HAP-1 (cell line): ENCODE data around the gene CPNE4.
A peak's percentile ranks its signal among the peaks of the same experiment; 100 is the strongest.

Source experiments
- DNase-seq, 2 experiments: peaks; one replicate each; pipeline ENCODE4 v3.0.0-alpha.2; 2016 to 2020; ENCODE audit warnings: low spot score in 2 of 2
- H3K27me3 ChIP-seq: fragments of 250-450 bp; sonication (Bioruptor Pico); 2 replicates; pipeline ENCODE4 v1.5.1; 2020; ENCODE audit warnings: low read depth, mild to moderate bottlenecking, moderate library complexity
- H3K36me3 ChIP-seq: fragments of 250-450 bp; sonication (Bioruptor Pico); replicated peaks from 2 replicates; pipeline ENCODE4 v1.5.1; 2020; ENCODE audit warnings: mild to moderate bottlenecking
- H3K4me1 ChIP-seq: fragments of 250-450 bp; sonication (Bioruptor Pico); 2 replicates; pipeline ENCODE4 v1.5.1; 2020; ENCODE audit warnings: mild to moderate bottlenecking
- H3K4me3 ChIP-seq: fragments of 250-450 bp; sonication (Bioruptor Pico); 2 replicates; pipeline ENCODE4 v1.5.1; 2020; ENCODE audit warnings: mild to moderate bottlenecking, moderate library complexity
- H3K9me3 ChIP-seq: fragments of 250-450 bp; sonication (Bioruptor Pico); 2 replicates; pipeline ENCODE4 v1.5.1; 2020; ENCODE audit warnings: mild to moderate bottlenecking, moderate library complexity
- in situ Hi-C: fragments of 300-500 bp; cut with MboI; formaldehyde crosslinking; loops from 3 replicates; pipeline ENCODE4 v1.14.3; 2020; ENCODE audit warnings: low sequenced_read_pairs, inconsistent platforms, mixed read lengths

Gene CPNE4

GRCh38 chr3:132037581-132037980 lies 2.8 kb upstream of the CPNE4 start:
- peaks cover 34% of the 10 kb centered on the region for H3K27me3 ChIP-seq
- no peak for DNase-seq
- peaks cover 4% of the 10 kb centered on the region; the same call in 1 of the 2 replicates for H3K4me1 ChIP-seq
- in situ Hi-C loops: loop anchor here (10.0 kb wide), 1 partner anchor 243 kb away; no protein-coding TSS in a partner anchor
- H3K9me3 ChIP-seq: no peaks in the 10 kb centered on the region
- H3K4me3 ChIP-seq: no peak overlapping the region
- H3K36me3 ChIP-seq: no peaks in the 10 kb centered on the region

DNA sequence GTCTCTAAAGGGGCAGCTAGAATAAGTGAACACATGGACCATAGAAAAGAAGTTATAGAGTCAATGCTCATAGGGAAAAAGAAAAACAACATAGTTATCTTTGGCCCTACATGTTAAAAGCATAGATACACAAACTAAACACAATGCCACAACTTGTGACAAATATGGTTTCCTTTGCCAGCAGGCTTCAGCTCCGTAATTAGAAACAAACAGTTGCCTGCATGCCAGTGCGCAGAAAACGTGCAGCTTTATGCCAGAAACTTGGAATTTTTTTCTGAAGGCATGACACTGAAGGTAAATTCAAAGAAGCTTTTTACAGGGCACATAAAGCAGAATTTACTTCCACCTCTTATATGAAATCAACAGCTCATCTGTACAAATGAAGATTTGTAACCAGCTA lies 2.2 kb upstream of the CPNE4 start:
- in situ Hi-C loops: loop anchor here (10.0 kb wide), 1 partner anchor 242 kb away; no protein-coding TSS in a partner anchor

GRCh38 chr3:132034097-132034485 lies 723 bp downstream of the CPNE4 start:
- no peaks in the 10 kb centered on the region for H3K36me3 ChIP-seq
- no peak for DNase-seq
- no peaks in the 10 kb centered on the region for H3K9me3 ChIP-seq
- peaks cover 44% of the 10 kb centered on the region for H3K27me3 ChIP-seq
- H3K4me1 ChIP-seq: peaks cover 4% of the 10 kb centered on the region; the same call in 1 of the 2 replicates
- in situ Hi-C loops: loop anchor here (10.0 kb wide), 1 partner anchor 239 kb away; no protein-coding TSS in a partner anchor
- no peak overlapping the region; the same call in 1 of the 2 replicates for H3K4me3 ChIP-seq

More for the DNA sequence above, 2.2 kb upstream of the CPNE4 start:
- no peak for DNase-seq
- Histone ChIP-seq H3K27me3 (peaks cover 38% of the 10 kb centered on the region), H3K36me3 (no peaks in the 10 kb centered on the region), H3K4me1 (peaks cover 4% of the 10 kb centered on the region; the same call in 1 of the 2 replicates), H3K9me3 (no peaks in the 10 kb centered on the region), H3K4me3 (no peak overlapping the region)

DNA sequence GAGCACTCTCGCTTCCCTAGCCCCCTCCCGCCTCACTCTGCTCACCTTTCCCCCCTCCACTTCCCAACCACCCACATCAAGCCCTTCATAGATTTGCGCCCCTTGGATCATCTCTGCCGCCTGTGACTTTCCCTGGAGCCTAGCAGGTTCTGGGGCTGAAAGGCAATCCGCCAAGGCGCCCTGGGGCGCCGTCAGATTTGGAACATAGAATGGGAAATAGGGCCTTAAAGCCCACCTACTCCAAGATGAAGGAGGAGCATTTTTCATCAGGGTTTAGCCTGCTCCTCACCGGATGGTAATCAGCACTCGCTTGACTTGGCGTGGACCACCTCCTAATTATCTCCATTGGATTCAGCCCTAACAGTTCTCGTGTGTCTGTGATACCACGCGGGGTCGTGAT lies 1.3 kb downstream of the CPNE4 start:
- no peaks in the 10 kb centered on the region for H3K9me3 ChIP-seq
- H3K27me3 ChIP-seq: peaks cover 42% of the 10 kb centered on the region
- no peaks in the 10 kb centered on the region for H3K36me3 ChIP-seq
- DNase-seq: no peak
- in situ Hi-C loops: loop anchor here (10.0 kb wide), 1 partner anchor 239 kb away; no protein-coding TSS in a partner anchor
- no peak overlapping the region for H3K4me3 ChIP-seq
- peaks cover 4% of the 10 kb centered on the region; the same call in 1 of the 2 replicates for H3K4me1 ChIP-seq

- peaks cover 37% of the 10 kb centered on the region for H3K27me3 ChIP-seq
Measured at GRCh38 chr3:132032959-132033358, 1.9 kb downstream of the CPNE4 start.

DNA sequence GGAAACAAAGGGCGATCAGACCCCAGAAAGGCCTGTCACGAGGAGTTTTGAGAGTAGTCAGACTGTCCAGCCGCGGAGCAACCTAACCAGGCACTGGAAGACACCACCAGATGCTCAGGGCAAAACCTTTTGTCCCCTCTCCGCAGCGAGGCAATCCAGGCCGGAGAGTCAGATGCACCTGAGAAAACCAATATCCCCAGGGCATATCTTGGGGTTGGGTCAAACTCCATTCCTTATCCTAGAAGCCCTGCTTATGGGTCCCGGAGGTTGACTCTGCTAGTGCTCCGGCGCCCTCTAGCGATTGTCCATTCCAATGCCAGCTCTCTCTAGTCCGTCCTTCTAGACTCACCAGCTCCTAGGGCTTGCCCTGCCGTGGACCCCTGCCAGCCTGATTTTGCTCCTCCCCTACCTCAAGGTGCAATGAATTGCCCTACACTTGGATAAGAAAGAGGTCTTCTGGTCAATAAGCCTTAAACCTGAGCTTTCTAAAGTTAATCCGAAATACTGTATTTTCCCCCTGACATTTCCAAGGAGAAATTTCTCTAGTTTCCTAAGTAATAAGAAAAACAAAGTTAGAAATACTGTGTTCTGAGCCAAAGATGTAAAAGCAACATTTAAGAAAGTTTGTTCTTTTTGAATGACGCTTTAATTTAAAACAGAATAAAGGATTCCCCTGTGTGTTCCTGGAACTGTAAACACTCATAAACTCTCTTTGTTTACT lies 5.5 kb downstream of the CPNE4 start:
- Histone ChIP-seq H3K4me1 (peaks cover 1% of the 10 kb centered on the region; the same call in 1 of the 2 replicates), H3K9me3 (no peaks in the 10 kb centered on the region), H3K36me3 (no peaks in the 10 kb centered on the region), H3K4me3 (no peak overlapping the region), H3K27me3 (peaks cover 41% of the 10 kb centered on the region)
- in situ Hi-C loops: no loop called here
- DNase-seq: peak; percentile 76 to 93

More at GRCh38 chr3:132032959-132033358, 1.9 kb downstream of the CPNE4 start:
- Histone ChIP-seq H3K4me3 (no peak overlapping the region), H3K36me3 (no peaks in the 10 kb centered on the region), H3K9me3 (no peaks in the 10 kb centered on the region), H3K4me1 (peaks cover 4% of the 10 kb centered on the region; the same call in 1 of the 2 replicates)
- in situ Hi-C loops: loop anchor here (10.0 kb wide), 1 partner anchor 238 kb away; no protein-coding TSS in a partner anchor
- no peak for DNase-seq

- no peak overlapping the region for H3K4me3 ChIP-seq
- H3K9me3 ChIP-seq: no peaks in the 10 kb centered on the region
- in situ Hi-C loops: loop anchor here (25.0 kb wide), 2 partner anchors 486 to 986 kb away; partner anchors contain the start of genes ASTE1 and NEK11
- H3K27me3 ChIP-seq: peaks cover 27% of the 10 kb centered on the region
- H3K36me3 ChIP-seq: no peaks in the 10 kb centered on the region
- H3K4me1 ChIP-seq: no peaks in the 10 kb centered on the region
- DNase-seq: no peak
Measured at GRCh38 chr3:132022914-132023313, 11.9 kb downstream of the CPNE4 start.

GRCh38 chr3:132020058-132020457 lies 14.8 kb downstream of the CPNE4 start:
- in situ Hi-C loops: loop anchor here (25.0 kb wide), 2 partner anchors 483 to 983 kb away; partner anchors contain the start of genes ASTE1 and NEK11
- no peak for DNase-seq

DNA sequence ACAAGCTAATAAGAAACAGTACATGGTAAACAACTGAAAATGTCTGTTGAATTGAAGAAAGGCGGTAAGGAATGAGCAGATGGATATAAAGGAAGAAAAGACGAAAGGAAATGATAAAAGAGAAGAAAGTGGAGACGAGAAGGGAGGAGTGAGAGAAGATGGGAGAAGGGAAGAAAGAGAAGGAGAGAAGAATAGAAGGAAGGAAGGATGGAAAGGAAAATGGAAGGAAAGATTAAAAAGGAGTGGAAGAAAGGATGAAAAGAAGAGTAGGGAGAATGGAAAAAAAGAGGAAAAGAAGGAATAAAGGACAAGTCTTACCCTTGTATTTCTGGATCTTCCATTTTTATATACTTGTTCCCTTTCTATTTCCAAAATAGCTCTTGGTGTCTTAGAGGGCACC lies 17.7 kb downstream of the CPNE4 start:
- DNase-seq: no peak
- Histone ChIP-seq H3K27me3 (peaks cover 29% of the 10 kb centered on the region), H3K9me3 (no peaks in the 10 kb centered on the region), H3K36me3 (no peaks in the 10 kb centered on the region), H3K4me3 (no peak overlapping the region), H3K4me1 (no peaks in the 10 kb centered on the region)
- in situ Hi-C loops: loop anchor here (25.0 kb wide), 2 partner anchors 480 to 980 kb away; partner anchors contain the start of genes ASTE1 and NEK11

More at GRCh38 chr3:132020058-132020457, 14.8 kb downstream of the CPNE4 start:
- Histone ChIP-seq H3K4me3 (no peak overlapping the region), H3K9me3 (no peaks in the 10 kb centered on the region), H3K4me1 (no peaks in the 10 kb centered on the region), H3K27me3 (peaks cover 27% of the 10 kb centered on the region), H3K36me3 (no peaks in the 10 kb centered on the region)

DNA sequence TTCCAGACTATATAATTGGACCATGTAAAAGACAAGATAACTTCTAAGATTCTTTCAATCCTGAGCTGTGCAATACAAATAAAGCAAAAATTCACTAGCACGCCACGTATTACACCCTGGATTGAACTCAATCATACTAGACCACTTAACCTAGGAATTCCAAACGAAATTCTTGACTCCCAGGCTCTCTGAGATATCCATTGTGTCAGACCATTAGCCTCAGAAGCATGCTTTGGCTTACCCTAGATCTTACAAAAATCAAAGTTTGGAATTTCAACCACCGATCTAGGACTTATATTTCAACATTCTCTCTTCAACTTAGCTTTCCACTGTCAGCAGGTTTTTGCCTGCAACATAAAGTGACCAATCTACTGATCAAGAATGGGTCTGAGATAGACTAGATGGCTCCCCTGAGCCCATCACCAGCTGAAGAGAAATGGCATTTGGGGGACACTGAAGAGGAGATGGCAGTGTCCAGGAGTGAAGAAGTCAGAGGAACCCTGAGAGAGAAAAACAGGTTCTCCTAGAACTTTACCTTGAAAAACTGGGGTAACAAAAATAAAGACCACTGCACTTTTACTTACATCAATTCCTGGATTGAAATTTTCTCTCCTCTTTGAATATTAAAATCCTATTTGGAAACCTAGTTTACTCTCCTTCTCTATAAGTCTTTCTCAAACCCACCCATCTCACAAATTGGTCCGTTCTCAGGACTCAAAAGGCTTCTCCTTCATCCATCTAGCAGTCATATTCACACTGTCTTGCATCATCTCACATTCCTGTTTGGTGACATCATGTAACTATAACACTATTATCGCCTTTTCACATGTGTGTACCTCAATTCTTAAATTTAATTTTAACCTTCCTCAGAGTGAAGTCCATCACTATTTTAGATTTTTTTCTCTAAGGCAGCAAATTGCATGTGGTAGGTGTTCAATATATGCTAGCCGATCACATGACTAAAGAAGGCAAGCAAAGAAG lies 18.5 kb downstream of the CPNE4 start:
- Histone ChIP-seq H3K4me3 (no peak overlapping the region), H3K36me3 (no peaks in the 10 kb centered on the region), H3K9me3 (no peaks in the 10 kb centered on the region), H3K27me3 (peaks cover 25% of the 10 kb centered on the region), H3K4me1 (no peaks in the 10 kb centered on the region)
- in situ Hi-C loops: loop anchor here (25.0 kb wide), 2 partner anchors 479 to 979 kb away; partner anchors contain the start of genes ASTE1 and NEK11
- no peak for DNase-seq

DNA sequence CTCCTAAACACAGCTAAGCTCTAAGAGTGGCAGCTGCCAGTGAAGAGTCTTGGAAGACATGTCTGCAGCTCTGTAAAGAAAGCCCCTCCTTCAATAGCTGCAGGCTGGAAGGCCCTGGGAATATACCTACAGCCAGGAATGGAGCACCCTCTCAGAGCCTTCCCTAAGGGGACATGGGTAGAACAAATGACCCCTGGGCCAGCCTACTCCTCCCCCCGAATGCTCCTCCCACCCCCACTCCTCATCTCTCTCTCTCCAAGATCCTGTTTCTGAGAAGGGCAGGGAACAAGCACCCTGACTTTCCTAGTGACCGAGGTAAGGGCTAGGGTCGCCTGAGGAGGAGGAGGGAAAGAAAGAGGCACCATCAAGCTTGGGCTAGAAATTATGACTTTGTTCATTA lies 20.7 kb downstream of the CPNE4 start:
- H3K9me3 ChIP-seq: no peaks in the 10 kb centered on the region
- H3K36me3 ChIP-seq: no peaks in the 10 kb centered on the region
- no peak overlapping the region for H3K4me3 ChIP-seq
- in situ Hi-C loops: loop anchor here (25.0 kb wide), 2 partner anchors 477 to 977 kb away; partner anchors contain the start of genes ASTE1 and NEK11
- H3K4me1 ChIP-seq: no peaks in the 10 kb centered on the region
- peaks cover 23% of the 10 kb centered on the region for H3K27me3 ChIP-seq
- no peak for DNase-seq

- Histone ChIP-seq H3K9me3 (no peaks in the 10 kb centered on the region), H3K4me3 (no peak overlapping the region), H3K36me3 (no peaks in the 10 kb centered on the region), H3K4me1 (no peaks in the 10 kb centered on the region), H3K27me3 (peaks cover 2% of the 10 kb centered on the region; the same call in 1 of the 2 replicates)
- in situ Hi-C loops: loop anchor here (25.0 kb wide), 2 partner anchors 472 to 972 kb away; partner anchors contain the start of genes ASTE1 and NEK11
- no peak for DNase-seq
Measured at GRCh38 chr3:132009241-132009640, 25.6 kb downstream of the CPNE4 start.

DNA sequence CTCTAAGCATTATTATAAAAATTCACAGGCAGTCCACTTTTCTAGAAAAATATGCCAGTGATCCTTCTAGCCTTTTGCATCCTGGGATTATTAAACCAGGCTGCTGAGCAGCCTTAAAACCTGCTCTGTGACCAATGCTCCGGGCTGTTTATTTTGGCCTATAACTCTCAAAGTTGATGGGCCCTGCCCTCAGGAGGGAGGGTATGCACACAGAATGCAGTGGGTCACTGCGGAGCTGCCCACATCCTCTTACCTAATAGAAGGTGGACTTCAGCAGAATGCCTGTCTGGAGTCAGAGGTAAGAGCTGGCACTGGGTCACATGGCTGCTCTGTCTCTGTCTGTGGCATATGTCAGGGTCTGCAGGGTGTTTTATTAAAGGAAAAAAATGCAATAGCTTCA lies 26.0 kb downstream of the CPNE4 start:
- in situ Hi-C loops: loop anchor here (25.0 kb wide), 2 partner anchors 472 to 972 kb away; partner anchors contain the start of genes ASTE1 and NEK11
- Histone ChIP-seq H3K36me3 (no peaks in the 10 kb centered on the region), H3K4me1 (no peaks in the 10 kb centered on the region), H3K9me3 (no peaks in the 10 kb centered on the region), H3K4me3 (no peak overlapping the region), H3K27me3 (peaks cover under 1% of the 10 kb centered on the region; the same call in 1 of the 2 replicates)
- DNase-seq: no peak
